HG02678 (cell line): Measurements from ENCODE around the gene ABR.
A peak's percentile ranks its signal among the peaks of the same experiment; 100 is the strongest.
"Not testable (repeated sequence)": the region's sequence is repeated elsewhere in the genome, so short reads cannot be mapped to it uniquely, and the experiment has no call there.

Source experiments
- ATAC-seq: cut with Tn5 transposase; IDR thresholded peaks from one replicate; pipeline ENCODE4 v1.9.1; 2021; ENCODE audit warnings: mild to moderate bottlenecking, moderate library complexity; ENCODE audit not compliant: unreplicated experiment

The ABR gene

DNA sequence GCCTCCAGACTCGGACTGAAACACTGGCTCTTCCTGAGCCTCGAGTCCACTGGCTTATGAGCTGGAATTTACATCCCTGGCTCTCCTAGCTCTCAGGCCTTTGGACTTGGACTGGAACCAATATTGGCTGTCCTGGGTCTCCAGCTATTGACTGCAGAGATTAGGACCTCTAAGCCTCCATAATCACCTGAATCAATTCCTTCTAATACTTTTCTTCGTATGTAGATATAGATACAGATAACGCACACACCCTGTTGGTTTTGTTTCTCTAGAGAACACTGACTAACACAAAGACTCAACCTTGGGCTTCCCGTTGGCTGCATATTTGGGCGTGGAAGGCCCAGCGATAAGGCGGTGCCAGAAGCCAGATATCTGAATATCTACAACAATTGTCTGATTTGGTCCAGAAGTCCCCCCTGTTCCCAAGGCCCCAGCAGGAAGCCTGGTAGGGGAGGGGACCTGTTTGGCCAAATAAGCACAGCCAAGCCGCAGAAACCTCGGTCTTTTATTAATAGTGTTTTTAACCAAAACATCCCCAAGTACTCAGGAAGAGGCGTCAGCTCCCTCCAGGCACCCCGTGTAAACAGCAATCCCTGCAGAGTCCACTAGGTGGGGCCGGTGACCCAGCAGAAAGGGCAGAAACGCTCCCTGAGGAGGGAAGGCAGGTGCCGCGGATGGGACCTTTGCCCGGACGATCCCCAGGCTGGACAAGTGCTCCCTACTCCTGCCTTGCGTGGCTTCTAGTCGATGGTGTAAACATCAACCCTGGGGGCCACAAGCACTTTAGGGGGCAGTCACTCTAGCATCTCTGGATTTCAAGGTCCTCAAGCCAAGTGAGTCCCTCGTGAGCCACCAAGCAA lies 57.0 kb downstream of the ABR start:
- peak; percentile 44 for ATAC-seq

DNA sequence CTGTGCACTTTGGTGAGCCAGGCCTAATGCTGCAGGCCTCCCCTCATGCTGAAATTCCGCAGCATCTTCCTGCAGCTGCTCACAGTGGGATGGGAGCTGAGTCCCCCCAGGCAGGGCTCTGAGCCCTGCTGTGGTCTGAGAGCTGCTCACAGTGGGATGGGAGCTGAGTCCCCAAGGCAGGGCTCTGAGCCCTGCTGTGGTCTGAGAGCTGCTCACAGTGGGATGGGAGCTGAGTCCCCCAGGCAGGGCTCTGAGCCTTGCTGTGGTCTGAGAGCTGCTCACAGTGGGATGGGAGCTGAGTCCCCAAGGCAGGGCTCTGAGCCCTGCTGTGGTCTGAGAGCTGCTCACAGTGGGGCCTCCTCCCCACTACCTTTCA lies 58.4 kb downstream of the ABR start:
- ATAC-seq, result not testable (repeated sequence)

DNA sequence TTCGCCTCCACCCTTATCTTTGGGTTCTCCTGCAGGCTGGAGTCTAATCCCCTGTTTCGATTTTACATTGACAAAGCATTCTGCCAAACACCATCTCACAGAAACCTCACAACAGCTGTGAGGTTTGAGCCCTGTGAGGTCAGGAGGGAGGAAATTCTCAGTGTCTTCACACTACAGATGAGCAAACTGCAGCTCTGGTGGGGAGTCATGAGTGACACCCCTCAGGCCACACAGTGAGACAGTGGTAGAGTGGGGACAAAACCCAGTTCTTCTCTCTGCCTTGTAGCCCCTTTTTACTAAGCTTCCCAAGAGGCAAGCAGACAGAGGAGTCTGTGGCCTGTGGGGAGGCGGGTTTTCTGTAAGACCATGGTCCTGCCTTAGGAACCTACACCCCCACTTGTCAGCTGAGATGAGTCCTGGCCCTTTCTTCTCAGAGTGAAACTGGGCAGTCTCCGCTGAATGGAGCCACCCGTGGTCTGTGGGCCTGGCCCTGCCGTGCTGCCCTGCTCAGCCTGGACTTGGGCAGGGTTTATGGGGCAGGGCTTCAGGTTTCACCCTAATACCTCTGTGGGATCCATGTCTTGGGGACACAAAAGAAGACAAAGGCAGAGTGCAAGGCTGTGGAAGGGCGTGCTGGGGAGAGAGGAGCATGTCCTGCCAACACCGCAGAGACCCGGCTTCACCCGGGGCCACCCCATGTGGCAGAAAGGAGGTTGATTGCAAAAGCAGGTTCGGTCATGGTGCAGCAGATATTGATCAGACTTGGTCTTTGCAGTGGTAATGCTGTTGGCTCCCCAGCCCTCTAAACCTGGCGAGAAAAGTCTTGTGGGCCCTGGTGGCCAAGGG lies 59.0 kb downstream of the ABR start:
- no peak for ATAC-seq

DNA sequence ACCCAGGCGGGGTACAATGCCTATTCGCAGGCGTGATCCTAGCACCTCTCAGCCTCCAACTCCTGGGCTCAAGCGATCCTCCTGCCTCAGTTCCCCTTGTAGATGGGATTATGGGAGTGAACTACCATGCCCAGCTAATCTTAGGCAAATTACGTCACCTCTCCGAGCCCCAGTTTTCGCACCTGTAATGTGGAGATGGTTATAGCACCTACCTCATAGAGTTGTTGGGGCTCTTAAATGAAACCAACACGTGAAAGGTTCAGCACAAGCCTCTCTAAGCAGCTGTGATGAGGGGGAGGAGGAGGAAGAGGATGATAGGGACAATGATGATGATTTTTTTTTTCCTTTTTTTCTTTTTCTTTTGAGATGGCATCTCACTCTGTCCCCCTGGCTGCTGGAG lies 59.9 kb downstream of the ABR start:
- ATAC-seq, result no peak

DNA sequence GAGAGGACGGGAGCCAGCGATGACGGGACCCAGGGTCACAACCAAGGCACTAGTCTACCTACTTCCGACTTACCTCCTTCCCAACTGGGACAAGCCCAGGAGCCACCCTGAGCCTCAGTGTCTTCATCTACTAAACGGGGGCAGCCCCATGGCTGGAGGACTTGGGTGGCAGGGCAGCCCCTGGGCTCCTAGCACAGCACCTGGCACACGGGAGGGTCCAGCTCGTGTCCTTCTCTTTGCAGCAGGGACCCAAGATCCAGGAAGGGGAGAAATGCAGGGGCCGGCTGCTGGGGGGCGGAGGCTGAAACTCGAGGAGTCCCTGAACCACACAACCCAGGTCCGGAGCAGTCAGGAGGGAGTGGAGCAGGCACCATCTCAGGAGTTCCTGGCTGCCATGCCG lies 63.2 kb downstream of the ABR start:
- no peak for ATAC-seq

DNA sequence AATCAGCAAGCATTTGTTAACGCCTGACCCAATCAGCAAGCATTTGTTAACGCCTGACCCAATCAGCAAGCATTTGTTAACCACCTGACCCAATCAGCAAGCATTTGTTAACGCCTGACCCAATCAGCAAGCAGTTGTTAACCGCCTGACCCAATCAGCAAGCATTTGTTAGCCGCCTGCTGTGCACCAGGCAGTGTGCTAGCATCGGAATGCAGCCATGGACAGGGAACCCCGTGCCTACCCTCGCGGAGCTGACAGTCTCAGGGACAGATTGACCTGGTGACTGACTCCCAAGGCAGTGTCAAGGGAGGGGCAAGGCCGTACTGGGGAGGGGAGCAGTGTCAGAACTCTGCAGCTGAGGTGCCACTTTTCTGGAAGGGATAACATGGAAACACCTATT lies 66.9 kb downstream of the ABR start:
- no peak for ATAC-seq

DNA sequence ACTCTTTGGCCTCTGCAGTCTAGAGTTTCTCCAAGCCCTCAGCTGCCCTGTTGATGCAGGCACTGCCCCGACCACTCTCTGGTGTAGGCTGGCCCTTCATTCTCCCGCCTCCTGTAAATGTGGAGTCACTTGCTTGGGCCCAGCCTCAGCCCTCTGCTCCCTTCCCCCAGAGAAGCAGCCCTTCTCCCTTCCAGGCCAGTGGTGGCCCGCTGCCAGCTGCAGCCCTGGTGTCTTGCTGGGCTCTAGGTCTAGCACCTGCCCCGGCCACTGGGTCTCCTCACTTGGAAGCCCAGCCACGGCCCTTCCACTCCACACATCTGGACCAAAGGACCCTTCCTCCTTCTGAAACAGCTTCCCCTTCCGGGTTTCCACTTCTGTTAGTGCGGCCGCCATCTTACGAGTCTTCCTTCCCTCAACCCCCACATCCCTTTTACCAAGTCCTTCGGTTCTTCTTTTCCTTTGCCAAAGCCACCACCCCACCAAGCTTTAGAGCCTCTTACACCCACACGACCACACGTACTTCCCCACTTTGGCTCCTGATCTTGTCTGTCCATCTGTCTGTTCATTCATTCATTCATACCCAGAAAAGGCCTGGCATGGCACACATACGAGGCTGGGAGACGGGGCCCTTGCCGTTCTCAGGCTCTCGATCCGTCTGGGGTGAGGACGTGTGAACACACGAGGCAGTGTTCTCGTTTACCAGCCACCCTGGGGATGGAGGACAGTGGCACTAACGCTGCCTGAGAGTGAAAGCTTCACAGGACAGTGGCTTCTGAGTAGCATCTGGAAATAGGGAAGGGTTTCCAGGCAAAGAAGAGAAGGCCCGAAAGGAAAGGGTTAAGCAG lies 68.0 kb downstream of the ABR start:
- ATAC-seq, result no peak

DNA sequence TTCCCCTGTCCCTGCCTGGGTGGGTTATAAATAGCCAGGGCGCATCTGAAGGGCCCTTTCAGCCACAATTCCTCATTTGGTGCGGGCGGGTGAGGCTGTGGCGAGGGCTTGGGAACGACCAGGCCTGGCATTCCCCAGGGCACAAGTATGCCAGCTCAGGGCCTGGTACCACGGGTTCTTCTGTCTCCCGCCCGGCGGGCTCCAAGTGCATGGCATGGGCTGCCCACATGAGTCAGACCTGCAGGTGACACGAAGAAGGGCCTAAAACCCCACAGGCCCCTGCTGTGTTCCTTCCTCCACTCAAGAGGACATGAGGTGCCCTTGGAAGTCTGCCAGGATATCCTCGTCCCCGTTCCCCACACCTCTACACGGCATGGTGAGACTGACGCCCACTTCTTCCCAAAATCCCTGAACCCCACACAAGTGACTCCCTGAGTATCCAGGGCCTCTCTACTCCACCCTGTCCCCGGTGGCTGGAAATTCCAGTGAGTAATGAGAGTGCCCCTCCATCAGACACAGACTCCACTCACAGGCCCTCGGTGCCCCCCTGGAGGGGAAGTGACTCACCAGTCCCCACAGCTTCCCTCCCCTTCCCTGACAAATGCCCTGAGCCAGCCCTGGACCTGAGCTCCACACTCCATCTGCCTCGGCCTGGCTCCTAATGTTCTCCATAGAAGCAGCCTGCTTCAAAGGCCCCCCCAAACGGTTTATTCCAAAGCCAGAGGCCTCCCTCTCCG lies 68.8 kb downstream of the ABR start:
- no peak for ATAC-seq

DNA sequence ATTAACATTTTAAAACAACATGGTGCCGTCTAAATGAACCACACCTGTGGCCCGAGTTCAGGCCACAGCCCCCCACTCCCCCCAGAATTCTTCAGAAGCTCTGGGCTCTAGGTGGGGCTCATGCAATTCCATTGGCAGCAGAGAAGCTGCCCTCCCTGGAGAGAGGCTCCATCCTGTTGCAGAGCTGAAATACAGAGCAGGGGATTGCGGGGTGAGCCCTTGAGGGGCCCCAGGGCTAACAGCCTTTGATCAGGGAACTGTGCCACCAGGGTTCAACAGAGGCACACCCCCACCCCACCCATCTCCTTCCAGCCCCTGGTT lies 69.3 kb downstream of the ABR start:
- ATAC-seq, result no peak

DNA sequence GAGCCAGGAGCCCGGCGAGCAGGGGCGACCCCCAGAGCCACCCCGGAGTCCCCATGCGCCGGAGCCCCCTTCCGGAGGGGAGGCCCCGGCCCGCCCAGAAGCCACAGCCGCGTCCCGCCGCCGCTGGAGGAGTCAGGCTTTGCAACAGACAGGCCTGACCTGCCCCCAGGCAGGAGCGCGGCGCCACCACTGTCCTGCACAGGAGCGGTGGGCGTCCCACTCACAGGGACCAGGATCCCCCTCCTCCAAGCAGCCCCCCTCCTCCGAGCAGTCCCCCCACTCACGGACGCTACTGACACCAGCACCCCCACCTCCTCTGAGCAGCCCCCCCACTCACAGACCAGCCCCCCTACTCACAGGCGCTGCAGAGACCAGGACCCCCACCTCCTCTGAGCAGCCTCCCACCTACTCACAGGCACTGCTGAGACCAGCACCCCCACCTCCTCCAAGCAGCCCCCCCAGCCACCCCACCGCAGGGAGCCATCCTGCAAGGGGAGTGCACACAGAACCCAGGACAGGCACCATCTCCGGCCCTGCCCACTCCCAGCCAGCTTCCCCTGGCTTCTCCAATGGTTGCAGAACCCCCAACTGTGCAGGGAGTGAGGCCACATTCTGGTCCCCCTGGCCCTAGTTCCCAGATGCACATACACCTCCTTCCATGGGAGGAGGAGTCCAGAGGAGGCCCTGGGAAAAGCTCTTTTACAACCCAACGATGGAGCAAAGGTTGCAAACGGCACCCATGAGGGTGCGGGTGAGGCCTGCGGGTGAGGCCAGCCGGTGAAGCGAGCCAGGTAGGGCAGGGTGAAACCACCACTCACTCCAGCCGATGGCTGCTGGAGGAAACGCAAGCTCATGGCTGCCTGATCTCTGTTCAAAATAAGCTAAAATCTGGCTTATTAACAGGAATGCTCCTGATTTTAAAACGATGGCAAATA lies 69.9 kb downstream of the ABR start:
- peak; percentile 28 for ATAC-seq

DNA sequence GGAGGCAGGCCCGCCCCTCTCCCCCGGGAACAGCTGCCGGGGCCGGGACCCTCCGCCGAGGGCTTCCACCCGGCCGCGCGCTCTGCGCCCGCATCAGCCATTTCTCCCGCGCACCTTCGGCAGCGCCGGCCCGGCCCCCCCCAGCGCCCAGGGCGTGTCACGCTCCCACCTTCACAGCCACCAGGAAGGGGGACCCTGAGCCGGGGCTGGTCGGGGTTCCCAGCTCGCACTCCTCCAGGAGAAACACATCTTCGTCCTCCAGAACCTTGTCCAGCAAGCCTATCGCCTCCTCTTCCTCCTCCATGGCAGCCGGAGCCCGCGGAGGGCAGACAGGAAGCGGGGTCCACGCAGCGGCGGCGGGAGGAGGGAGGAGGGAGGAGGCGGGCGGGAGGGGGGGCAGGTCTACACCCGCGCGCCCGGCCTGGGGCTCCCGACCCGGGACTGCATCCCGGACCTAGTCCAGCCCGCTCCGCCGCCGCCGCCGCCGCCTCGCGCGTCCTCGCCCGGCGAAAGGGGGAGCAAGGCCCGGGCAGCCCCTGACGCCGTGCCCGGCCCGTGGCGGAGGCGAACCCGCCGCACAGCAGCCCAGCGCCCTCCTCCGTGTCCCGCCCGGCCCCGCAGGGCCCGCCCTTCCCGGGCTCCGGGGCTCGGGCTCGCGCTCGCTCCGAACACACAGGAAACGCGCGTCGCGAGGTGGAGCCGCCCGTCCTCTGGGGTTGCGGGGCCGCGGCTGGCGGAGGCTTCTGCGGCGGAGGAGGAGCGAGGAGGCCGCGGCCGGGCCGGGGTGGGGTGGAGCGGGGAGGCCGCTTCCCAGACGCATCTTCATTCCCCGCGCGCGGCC lies 70.8 kb downstream of the ABR start:
- peak; percentile 40 for ATAC-seq

DNA sequence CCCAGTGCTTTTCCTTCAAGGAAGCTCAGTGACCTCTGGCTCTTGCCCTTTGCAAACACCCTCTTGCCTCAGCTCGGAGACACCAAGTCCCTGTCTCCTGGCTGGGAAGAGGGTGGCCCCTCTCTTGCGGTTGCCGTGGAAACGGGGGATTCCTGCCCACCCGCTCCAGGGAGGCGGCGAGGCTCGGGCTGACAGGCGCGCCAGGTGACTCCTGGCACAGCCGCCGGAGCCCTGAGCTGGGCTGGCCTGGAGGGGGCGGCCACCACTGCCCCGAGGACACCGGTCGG lies 71.4 kb downstream of the ABR start:
- ATAC-seq, result peak; percentile 22

DNA sequence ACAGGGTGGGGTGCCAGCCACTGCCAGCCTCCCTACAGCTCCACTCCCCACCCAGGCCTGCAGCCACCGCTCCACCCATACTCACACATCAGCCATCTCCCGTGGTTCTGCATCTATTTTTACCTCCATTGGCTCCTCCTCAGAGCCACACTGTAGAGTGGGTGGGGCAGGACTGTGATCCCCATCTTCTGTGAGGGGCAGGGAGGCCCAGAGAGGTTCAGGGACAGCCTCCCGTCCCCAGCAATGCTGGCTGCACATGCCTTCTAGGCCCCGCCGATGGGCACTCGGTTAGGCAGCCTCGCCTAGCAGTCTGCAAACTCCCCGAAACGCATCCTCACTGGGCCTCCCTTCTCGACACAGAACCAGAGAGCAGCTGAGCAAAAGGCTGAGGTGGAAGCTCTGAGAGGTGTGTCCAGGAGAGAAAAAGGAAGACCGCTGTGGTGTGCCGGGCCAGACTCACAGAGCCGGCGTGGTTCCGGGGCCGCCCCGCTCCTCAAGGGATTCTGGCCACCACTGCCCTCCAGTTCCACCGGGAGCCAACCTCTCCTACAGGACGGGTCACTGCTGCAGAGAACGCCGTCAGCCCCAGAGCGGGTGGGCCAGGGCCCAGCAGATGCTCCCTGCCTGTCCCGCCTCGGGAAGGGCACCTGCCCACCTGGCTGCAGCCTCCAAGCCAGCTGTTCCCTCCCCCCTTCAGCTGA lies 71.9 kb downstream of the ABR start:
- no peak for ATAC-seq

DNA sequence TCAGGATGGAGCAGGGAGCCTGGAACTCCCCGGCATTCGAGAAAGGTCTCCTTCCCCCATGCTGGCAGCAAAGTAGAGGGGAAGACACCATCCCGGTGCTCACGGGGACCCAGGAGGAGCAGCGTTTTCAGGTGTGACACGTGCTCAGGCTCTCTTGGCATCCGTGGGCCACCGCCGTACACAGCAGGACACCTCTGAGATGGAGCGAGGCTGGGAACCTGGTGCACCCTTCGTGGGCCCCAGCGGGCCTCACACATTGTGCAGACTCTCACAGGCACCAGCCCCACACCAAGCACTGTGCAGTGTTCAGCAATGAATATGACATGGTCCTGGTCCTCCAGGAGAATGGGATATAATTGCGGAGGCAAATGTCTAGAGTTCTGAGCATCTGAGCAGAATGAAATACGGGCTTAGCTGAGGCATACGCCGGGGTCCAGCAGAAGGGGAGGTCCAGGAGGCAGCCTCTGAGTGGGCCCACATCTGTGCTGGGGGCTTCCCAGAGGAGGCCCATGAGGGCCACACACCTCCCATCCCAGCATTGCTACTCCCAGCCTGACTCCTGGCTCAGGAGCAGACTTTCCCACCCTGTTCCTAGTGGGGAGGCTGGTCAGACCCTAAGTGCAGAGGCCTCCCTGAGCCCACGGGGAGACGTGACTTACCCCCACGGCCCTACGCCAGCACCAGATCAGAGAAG lies 72.6 kb downstream of the ABR start:
- no peak for ATAC-seq

DNA sequence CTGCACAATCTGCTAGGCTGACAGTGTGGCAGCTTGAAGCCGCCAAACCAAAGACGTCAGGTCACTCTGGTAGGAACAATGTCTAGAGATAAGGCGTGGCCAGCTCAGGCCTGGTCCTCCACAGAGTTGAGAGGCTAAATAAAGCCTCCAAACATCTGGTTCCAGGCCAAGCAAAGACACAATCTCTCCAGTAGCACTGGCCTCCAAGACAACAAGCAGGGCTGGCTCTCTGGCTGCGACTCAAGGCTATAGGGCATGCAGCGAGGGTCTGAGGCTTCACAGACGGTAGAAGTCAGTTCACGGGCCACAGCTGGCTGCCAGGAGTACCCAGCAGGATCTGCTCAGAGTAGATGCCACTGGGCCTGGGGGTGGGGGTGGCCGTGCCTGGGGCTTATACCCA lies 75.6 kb downstream of the ABR start:
- ATAC-seq, result no peak

DNA sequence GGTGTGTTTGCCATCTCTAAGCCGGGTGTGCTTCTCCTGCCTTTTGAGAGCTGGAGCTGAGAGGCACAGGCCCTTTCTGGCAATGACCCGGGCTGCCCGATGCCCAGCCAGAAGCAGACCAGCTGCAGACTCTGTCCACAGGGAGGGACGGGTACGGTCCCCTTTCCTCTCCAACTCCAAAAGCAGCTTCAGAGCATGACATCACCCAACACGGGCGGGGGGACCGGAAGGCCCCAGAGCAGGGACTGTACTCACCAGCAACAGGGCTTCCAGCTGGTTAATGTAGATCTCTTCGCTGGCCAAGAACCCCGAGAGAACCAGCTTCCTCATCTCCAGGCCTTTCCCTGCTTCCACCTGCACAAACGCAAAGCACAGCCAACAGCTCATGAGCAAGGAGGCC lies 79.4 kb downstream of the ABR start:
- ATAC-seq, result no peak

DNA sequence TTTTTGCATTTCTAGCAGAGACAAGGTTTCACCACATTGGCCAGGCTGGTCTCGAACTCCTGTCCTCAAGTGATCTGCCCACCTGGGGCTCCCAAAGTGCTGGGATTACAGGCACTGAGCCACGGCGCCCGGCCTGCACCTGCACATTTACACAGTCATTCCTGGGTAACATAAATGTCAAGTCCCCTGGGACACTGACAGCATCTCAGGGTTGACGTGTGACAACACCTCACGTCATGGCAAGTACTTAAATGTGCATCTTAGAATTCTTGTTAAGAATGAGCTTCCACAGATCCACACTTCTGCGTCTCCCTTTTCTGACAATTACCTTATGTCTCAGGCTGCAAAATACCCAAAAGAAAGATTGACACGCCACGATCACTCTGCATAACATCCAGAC lies 80.5 kb downstream of the ABR start:
- no peak for ATAC-seq
